OCI-LY3 (cell line): ENCODE results near the gene ACOT9.

ENCODE experiments used
- CTCF ChIP-seq: fragments of 200-600, 300-600 bp; sonication (generic); IDR thresholded peaks from 2 replicates; pipeline ENCODE4 v1.5.1; 2014; ENCODE audit warnings: antibody characterized with exemption, low read length, low read depth
- EZH2phosphoT487 ChIP-seq: fragments of 200-600 bp; shearing (Covaris generic); IDR thresholded peaks from 2 replicates; pipeline ENCODE4 v1.6.1; 2018; ENCODE audit warnings: antibody characterized with exemption, mixed run types, low read depth

GRCh38 chrX:23776363-23776762, 33.3 kb upstream of the ACOT9 start:
- TF ChIP-seq CTCF (no peak), EZH2phosphoT487 (no peak)
